Measurements from ENCODE around the gene C1orf232. TPM values are rescaled to one million over a fixed set of nuclear protein-coding genes. Genes with fewer than 3 reads are reported as not detected.

Gene C1orf232
- total and polyA plus RNA-seq, 2 experiments from 2014 or later = not detected

DNA sequence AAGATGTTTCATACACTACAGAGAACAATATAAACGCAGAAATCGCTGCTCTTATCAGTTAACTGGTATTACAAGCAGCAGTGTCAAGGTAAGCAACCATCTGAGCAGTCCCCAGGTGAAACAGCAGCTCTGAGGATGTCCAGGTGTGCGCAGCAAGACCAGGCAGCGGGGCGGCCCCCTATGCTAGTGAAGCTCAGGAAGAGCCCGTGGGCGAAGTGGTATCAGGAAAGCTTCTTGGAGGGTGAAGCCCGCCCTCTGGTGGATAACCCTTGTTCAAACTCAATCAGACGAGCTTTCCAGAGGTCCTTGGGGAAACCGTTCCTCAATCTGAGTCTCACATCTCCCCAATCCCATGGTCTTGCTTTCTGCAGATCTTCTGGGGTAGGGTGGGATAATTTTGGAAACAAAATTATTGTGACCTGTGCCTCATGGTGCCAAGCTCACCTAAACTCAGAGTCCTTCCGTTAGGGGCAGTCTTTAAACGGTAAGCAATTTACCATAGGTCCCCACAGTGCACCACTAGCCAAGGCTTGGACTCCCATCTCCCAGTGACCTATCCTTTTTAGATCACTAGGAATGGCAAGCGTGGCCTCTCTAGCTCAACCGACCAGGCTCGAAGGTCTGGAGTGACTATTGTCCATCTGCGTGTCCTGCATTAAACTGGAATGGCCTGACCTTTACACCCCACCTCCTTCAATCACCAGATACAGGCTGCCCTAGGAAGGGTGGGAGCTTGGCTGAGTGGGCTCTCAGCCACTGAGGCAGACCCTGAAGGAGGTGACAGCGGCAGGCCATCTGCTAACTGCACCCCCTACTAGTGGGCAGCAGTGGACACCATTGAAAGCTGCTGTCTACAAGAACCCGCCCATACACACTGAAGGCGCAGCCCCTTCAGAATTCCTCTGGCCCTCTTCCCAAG lies 23.5 kb downstream of the C1orf232 start:
- no peak overlapping the region for H3K4me2 ChIP-seq
- no peaks in the 10 kb centered on the region for H3K36me3 ChIP-seq (ENCODE audit: insufficient read depth)
- Mint-ChIP-seq H3K36me3 (ENCODE audit: low read depth) (no peaks in the 10 kb centered on the region), H3K4me1 (no peaks in the 10 kb centered on the region), H3K4me3 (no peak overlapping the region; the same call in 2 of the 3 replicates), H3K27ac (no peak overlapping the region), H3K27me3 (ENCODE audit: insufficient read depth, low read depth, poor library complexity) (peaks cover 17% of the 10 kb centered on the region), H3K9me3 (no peaks in the 10 kb centered on the region)
- peaks cover 43% of the 10 kb centered on the region for H3K27me3 ChIP-seq (ENCODE audit: insufficient read depth)
- no peaks in the 10 kb centered on the region for H3F3A ChIP-seq (replicated peaks; ENCODE audit: low read depth)
- H3K4me3 ChIP-seq = no peak overlapping the region
- H3K9me2 ChIP-seq (ENCODE audit: insufficient read depth) = no peaks in the 10 kb centered on the region
- no peak overlapping the region for H3K27ac ChIP-seq (ENCODE audit: low read depth)
- no peaks in the 10 kb centered on the region for H3K4me1 ChIP-seq (ENCODE audit: insufficient read depth)
- TF ChIP-seq REST (IDR thresholded peaks at IDR 0.05; ENCODE audit: unreplicated experiment) = no peak
- peak; percentile 72 to 89 for TF ChIP-seq CTCF (conservative IDR thresholded peaks at IDR 0.05; ENCODE audit: low read depth in 2 of 2)
- TF ChIP-seq NANOG (IDR thresholded peaks at IDR 0.05; ENCODE audit: borderline replicate concordance) = no peak
- no peak for TF ChIP-seq STAT1 (IDR thresholded peaks at IDR 0.05; ENCODE audit: unreplicated experiment)
- ATAC-seq = peak; percentile 99
- H3K79me2 ChIP-seq (replicated peaks; ENCODE audit: insufficient read depth) = no peaks in the 10 kb centered on the region
- H2AFZ ChIP-seq = no peak overlapping the region
- peak; percentile 97 for DNase-seq (ENCODE audit: low spot score)
- H4K20me1 ChIP-seq (replicated peaks; ENCODE audit: insufficient read depth) = no peaks in the 10 kb centered on the region

DNA sequence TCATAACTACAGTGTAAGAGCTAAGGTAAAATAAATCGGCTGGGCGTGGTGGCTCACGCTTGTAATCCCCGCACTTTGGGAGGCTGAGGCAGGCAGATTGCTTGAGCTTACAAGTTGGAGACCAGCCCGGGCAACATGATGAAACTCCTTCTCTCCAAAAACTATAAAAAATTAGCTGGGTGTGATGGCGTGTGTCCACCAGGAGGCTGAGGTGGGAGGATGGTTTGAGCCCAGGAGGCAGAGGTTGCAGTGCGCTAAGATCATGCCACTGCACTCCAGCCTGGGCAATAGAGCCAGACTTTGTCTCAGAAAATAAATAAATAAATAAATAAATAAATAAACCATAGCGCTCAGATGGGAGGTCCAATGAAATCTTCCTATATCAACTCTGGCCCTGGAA lies 26.6 kb downstream of the C1orf232 start:
- Histone ChIP-seq H3K9me2 (ENCODE audit: insufficient read depth) (no peaks in the 10 kb centered on the region), H2AFZ (no peak overlapping the region), H3K4me3 (no peak overlapping the region), H3F3A (replicated peaks; ENCODE audit: low read depth) (no peaks in the 10 kb centered on the region), H3K79me2 (replicated peaks; ENCODE audit: insufficient read depth) (no peaks in the 10 kb centered on the region), H3K27me3 (ENCODE audit: insufficient read depth) (peaks cover 21% of the 10 kb centered on the region), H3K36me3 (ENCODE audit: insufficient read depth) (no peaks in the 10 kb centered on the region), H3K4me1 (ENCODE audit: insufficient read depth) (no peaks in the 10 kb centered on the region), H4K20me1 (replicated peaks; ENCODE audit: insufficient read depth) (no peaks in the 10 kb centered on the region), H3K27ac (ENCODE audit: low read depth) (no peak overlapping the region), H3K4me2 (no peak overlapping the region)
- no peaks in the 10 kb centered on the region for H3K36me3 Mint-ChIP-seq (ENCODE audit: low read depth)
- no peak overlapping the region for H3K4me3 Mint-ChIP-seq
- DNase-seq (ENCODE audit: low spot score) = no peak
- H3K27me3 Mint-ChIP-seq (ENCODE audit: insufficient read depth, low read depth, poor library complexity) = peaks cover 17% of the 10 kb centered on the region
- ATAC-seq = no peak
- no peaks in the 10 kb centered on the region for H3K9me3 Mint-ChIP-seq
- H3K4me1 Mint-ChIP-seq = peaks cover 4% of the 10 kb centered on the region; the same call in 1 of the 3 replicates
- H3K27ac Mint-ChIP-seq = no peak overlapping the region
- TF ChIP-seq STAT1 (IDR thresholded peaks at IDR 0.05; ENCODE audit: unreplicated experiment) = no peak
- no peak for TF ChIP-seq NANOG (IDR thresholded peaks at IDR 0.05; ENCODE audit: borderline replicate concordance)
- TF ChIP-seq CTCF (conservative IDR thresholded peaks at IDR 0.05; ENCODE audit: low read depth in 2 of 2) = no peak
- no peak for TF ChIP-seq CREB1 (CRISPR knock-in tag; IDR thresholded peaks at IDR 0.05; ENCODE audit: low read depth)
- no peak for TF ChIP-seq JUNB (IDR thresholded peaks at IDR 0.05; ENCODE audit: unreplicated experiment)
- no peak for TF ChIP-seq POLR2AphosphoS5 (IDR thresholded peaks at IDR 0.05; ENCODE audit: low read depth)
- TF ChIP-seq ZNF331 (CRISPR knock-in tag; IDR thresholded peaks at IDR 0.05; ENCODE audit: low read depth) = no peak
- no peak for TF ChIP-seq ETS1 (IDR thresholded peaks at IDR 0.05)
- TF ChIP-seq ZNF114 (CRISPR knock-in tag; IDR thresholded peaks at IDR 0.05) = no peak
- TF ChIP-seq EZH2phosphoT487 (IDR thresholded peaks at IDR 0.05; ENCODE audit: unreplicated experiment) = no peak
